Left renal pelvis (tissue), 4 donors: ENCODE results near the gene MCUB. TPM values are rescaled to one million over a fixed set of nuclear protein-coding genes. Genes with fewer than 3 reads are reported as not detected.

ENCODE experiments used
- DNase-seq, 4 donors: peaks; one replicate each; pipeline ENCODE4 v3.0.0-alpha.2; 2013; ENCODE audit warnings: low read depth in 4 of 4, low spot score in 3 of 4
- polyA plus RNA-seq, 4 donors: library from polyadenylated mRNA; unstranded; fragments of 120-200 nt; gene quantifications; one replicate each; pipeline ENCODE4 v1.2.1, GENCODE V29; 2013; ENCODE audit not compliant: insufficient read length in 4 of 4

The MCUB gene
- polyA plus RNA-seq, 4 donors = 9.0 to 12.1 (median 9.8) TPM

DNA sequence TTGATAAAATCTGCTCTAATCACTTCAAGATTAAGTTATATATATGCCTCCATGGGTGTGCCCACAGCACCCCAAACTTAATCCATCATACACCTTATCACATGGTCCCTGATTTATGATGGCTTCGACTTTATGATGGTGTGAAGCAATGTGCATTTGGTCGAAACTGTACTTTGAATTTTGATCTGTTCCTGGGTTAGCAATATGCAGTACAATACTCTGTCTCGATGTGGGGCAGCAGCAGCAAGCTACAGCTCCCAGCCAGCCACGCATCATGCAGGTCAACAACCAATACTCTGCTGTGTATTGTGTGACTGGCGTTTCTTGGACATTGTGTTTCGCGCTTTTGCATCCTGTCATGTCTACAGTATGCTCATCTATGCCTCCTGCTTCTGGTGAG lies 62.6 kb downstream of the MCUB start:
- no peak for DNase-seq

DNA sequence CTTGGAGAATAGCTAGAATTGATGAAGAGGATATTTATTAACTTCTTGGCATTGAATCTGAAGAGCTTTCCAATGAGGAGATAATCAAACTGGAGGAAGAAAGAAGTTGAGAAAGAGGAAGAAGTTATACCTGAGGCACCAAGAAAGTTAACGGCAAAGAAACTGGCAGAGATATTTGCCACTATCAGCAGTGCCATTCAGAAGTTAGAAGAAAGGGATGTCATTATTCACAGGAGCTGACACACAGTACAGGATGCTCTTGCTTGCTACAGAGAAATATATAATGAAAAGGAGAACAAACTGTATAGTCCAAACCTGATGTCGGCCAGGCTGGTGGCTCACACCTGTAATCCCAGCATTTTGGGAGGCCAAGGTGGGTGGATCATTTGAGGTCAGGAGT lies 64.5 kb downstream of the MCUB start:
- DNase-seq = no peak

DNA sequence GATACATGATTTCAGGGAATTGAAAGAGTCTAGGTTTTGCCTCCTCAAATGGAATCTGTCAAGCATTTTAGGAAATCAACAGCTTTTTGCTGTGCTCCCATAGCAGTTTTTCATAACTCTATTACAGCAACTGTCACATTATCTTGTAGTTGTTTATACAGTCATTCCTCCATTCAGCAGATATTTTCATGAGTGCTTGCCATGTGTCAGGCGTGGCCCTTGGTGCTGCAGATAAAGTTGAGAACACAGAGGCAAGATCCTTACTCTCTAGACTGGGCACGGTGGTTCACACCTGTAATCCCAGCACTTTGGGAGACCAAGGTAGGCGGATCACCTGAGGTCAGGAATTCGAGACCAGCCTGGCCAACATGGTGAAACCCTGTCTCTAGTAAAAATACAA lies 67.3 kb downstream of the MCUB start:
- no peak for DNase-seq

DNA sequence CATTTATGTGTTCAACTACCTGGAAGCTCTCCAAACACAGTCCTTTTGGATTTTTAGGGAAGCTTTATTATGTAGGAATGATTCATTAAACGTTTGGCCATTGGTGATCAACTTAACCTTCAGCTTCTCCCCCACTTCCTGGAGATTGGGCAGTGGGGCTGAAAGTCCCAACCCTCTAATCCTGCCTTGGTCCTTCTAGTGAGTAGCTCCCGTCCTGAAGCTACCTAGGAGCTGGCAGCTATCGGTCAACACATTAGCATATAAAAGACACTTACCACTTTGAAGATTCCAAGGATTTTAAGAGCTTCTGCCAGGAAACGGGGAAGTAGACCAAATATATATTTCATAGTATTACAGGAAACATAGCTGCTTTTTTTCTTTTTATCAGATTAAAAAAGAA lies 69.7 kb downstream of the MCUB start:
- no peak for DNase-seq

DNA sequence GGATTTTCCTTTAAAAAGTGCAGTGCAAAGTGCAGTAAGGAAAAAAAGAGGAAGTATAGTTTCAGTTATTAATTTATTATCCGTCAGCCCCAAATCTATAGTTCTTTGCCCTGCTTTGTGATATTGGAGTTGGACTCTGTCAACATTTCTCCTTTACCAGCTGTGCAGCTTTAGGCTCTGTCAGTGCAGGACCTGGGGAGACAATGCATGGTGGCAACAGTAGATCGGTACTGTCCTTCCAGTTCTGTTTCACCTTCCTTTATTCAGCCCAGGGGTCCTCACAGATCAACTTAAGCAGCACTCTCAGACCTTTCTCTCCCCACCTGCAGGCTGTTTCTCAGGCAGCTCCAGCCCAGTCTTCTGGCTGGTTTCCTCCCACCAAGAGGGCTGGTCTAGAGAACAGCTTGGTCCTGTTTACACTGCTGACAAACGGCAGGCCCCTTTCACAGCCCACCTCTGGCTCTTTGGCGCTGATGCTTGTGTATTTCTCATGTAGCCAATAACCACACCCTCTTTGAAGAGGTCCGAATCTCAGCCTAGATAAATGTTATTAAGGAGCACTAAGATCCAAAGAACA lies 71.6 kb downstream of the MCUB start:
- no peak for DNase-seq

DNA sequence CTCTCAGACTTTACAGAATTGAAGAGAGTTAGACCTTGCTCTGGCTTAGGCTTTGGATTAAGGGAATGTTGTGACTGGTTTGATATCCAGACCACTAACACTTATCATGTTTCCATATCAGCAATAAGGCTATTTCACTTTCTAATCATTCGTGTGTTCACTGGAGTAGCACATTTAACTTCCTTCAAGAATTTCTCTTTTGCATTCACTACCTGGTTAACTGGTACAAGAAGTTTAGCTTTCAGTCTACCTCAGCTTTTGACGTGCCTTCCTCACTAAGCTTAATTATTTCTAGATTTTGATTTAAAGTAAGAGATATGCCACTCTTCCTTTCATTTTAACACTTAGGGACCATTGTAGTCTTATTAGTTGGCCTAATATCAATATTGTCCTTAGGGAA lies 80.6 kb downstream of the MCUB start:
- no peak for DNase-seq

DNA sequence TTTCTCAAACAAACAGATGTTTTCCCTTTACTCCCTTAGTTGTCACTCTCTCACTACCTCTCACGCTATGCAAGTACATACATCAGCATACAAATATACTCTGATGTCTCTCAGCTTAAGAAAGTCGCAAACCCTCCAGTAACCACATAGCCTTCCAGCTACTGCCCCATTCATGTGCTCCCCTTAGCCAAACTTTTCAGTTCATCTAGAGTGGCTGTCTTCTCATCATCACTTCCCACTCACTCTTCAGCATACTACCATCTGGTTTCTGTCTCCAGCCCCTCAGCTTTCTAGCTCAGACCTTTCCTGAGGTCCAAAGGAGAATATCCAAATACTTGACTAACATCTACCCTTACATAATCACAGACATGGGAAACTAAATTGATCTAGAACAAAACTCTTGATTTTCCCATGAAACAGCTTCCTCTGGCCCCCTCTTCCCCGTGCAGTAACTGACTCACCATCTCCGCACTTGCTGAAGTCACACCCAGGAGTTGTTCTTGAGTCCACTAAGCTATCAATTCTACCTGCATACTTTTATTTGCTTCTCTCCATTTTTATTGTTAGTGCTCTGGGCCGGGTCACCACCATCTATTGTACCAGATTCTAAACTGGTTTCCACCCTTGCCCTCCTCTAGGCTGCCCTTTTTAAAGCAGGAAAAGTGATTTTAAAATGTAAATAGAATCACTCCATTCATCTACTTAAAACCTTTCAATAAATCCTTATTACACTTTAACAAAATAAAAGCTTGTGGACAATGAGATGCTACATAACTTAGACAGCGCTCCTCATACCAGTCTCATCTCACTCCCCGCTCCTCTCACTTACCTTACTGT lies 86.0 kb downstream of the MCUB start:
- no peak for DNase-seq

DNA sequence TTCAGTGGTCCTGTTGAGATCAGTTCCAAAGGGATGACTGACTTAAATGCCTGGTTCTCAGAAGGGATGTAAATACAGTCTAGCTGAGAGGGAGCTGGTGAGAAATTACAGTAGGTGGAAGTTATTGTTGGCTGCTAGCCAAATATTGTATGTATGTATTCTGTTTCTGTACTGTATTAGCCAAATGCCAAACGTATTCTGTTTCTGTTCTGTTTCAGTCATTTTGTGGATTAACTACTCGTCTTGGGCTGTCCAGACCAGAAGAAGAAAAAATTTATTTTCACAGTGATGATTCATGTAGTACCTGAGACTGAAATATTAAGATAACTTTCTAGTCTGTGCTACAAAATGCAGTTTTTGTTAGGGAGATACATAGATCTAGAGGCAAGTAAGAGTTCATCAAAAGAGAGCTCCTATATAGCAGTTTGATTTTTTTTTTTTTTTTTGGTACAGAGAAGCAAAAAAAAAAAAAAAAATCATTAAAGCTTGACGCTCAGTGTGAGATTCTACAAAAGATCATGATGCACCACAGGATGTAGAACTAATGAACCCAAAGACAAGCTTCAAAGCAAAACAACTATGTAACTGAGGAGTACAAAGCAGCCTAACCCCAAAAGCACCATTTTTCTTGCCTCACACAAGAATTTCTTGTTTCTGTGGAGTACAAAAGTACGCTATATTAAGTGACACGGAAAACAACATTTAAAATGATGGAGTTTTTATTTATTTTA lies 88.4 kb downstream of the MCUB start:
- no peak for DNase-seq

DNA sequence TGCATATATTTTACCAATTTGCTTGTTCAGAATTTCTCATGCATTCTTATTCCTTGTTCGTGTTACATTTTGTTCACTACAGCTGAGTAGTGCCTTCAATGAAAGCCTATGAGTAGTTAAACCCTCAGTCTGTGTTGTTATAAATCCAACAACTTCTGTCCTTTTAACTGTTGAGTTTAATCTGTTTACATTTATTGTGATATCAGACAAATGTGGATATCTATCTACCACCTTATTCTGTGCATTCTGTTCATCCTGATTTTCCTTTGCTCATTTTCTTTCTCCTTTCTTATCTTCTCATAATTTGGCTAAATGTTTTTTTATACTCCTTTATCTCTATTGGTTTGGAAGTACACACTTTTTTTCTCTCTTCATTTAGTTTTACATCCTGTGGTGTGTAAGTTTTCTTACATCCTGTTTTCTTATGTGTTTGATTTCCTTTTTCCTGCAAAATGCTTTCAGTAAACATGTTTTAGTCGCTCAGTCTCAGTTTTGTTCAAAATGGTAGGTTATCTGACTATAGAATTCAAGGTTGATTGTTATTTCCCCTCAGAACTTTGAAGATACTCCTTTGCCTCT lies 89.0 kb downstream of the MCUB start:
- DNase-seq = no peak

DNA sequence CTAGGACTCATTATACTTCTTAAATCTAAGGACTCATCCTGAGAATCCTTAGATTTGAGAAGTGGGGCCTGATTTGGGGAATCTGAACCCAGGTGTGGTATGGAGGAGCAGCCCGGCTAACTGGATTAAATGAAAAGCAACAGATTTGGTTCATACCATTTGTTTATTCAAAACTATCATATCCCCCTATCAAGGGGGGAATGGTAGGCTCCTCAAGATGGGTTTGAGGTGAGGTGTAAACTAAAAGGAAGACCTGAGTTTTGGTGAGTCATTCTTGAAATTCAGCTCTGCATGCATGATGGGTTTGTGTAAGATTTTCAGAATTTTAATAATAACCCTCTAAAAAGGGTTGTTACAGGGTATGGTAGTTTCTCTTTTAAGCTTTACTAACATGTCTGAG lies 89.8 kb downstream of the MCUB start:
- no peak for DNase-seq

DNA sequence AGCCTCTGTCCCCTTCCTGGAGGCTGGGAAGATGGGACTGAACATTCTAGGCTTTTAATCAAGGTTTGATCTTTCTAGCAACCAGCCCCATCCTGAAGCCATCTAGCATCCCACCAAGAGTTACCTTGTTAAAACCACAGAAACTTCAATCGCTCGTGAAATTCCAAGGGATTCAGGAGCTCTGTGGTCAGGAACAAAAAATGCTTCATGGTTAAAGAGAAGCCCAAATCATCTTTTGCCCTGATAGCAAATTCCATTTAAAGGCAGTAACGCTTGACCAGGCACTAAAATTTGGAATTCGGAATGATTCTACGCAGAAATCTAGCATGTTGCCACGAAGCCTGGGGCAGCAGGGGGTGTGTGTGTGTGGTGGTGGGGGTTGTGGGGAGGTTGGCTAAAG lies 95.3 kb downstream of the MCUB start:
- DNase-seq = no peak

DNA sequence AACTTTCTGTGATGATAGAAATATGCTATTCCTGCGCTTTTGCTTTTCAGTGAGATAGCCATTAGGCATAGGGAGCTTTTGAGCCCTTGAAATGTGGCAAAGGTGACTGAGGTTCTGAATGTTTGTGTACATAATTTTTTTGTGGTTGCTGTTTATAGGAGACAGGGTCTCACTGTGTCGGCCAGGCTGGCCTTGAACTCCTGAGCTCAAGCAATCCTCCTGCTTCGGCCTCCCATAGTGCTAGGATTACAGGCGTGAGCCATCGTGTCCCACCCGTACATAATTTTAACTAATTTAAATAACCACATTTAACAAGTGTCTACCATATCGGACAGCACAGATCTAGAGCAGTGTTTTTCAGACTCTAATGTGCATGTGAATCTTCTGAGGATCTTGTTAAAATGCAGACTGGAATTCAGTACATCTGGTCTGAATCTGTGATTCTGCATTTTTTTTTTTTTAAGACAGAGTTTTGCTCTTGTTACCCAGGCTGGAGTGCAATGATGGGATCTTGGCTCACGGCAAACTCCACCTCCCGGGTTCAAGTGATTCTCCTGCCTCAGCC lies 97.9 kb downstream of the MCUB start:
- DNase-seq = no peak

DNA sequence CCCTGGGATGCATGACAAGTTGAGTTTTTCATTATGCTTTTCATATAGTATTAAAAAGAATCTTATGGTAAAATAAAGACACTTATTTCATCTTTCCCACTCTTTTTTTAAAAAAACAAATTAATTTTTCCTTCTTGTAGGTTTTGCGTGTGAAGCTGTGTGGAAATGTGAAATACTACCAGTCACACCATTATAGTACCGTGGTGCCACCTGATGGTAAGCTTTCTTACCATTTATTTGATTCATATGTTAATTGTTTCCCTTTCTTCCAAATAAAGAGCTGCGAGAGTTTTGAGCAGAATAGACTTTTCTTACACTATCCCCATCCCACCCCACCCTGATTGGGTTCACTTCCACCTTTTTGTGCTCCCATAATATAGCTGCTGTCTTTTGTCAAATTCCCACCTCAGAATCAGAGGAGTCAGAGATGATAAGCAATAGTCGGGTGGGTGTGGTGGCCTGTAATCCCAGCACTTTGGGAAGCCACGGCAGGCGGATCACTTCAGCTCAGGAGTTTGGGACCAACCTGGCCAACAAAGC lies 98.9 kb downstream of the MCUB start:
- no peak for DNase-seq

DNA sequence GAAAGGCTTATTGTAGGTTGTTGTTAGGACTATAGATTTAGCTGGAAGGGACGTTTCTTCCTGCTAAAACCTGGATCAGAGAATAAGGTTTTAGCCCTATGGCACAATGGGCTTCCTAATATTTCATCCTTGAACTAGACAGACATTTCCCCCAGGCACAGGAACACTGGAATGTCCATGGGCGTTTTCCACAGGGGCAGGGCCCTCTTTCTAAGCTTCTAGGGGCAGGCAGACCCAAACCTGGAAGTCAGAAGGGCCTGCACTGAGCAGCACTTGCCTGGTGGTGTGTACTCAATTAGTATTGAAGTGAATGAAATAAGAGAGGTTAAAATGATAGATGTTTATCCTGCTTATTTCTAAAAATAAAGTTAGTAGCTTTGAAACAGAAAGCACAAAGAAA lies 102.1 kb downstream of the MCUB start:
- DNase-seq = no peak

DNA sequence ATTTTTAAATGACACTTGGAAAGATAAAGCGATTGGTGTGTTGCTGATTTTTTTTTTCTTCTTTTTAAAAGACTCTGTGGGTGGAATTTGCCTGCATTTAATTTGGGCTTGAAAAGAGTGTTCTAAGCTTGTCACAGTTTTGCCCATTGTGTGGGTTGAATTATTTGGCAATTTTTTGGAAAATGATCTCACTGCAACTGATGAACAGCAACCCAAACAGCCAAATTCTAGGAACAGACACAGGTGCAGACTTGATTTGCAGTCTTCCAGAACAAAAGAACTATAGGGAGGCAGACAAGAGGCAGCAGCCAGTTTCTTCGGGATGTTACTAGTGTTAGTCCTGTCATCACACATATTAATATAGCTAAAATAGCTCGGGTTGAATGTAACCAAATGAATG lies 102.7 kb downstream of the MCUB start:
- DNase-seq = no peak

DNA sequence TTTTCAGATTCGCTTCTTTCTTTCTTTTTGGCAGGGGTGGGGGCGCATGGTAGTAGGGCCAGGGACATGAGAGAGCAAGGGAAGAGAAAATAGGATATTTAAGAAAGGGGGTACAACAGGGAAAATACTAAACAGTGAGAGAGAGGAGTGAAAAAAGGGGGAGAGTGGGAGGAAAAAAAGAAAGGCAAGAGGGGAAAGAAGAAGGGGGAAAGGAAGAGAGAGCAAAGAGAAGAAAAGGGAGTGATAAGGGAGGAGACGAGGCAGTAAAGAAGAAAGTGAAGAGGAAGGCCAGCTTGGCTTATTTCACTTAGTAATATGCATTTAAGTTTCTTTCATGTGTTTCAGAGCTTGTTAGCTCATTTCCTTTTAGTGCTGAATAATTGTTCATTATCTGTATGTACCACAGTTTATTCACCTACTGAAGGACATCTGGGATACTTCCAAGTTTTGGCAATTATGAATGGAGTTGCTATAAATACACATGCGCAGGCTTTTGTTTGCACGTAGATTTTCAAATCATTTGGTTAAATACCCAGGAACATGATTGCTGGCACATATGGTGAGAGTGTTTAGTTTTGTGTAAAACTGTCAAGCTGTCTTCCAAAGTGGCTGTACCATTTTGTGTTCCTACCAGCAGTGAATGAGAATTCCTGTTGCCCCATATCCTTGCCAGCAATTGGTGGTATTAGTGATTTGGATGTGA lies 105.9 kb downstream of the MCUB start:
- no peak for DNase-seq

DNA sequence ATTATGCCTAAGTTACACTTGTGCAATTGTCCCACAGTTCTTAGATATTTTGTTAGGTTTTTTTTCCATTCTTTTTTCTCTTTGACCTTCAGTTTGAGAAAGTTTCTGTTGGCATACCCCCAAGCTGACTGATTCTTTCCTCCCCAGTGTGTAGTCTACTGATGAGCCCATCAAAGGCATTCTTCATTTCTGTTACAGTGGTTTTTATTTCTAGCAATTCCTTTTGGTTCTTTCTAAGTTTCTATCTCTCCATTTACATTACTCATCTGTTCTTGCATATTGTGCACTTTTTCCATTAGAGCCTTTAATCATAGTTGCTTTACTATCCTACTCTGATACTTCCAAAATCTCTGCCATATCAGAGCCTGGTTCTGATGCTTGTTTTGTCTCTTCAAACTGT lies 111.3 kb downstream of the MCUB start:
- no peak for DNase-seq

DNA sequence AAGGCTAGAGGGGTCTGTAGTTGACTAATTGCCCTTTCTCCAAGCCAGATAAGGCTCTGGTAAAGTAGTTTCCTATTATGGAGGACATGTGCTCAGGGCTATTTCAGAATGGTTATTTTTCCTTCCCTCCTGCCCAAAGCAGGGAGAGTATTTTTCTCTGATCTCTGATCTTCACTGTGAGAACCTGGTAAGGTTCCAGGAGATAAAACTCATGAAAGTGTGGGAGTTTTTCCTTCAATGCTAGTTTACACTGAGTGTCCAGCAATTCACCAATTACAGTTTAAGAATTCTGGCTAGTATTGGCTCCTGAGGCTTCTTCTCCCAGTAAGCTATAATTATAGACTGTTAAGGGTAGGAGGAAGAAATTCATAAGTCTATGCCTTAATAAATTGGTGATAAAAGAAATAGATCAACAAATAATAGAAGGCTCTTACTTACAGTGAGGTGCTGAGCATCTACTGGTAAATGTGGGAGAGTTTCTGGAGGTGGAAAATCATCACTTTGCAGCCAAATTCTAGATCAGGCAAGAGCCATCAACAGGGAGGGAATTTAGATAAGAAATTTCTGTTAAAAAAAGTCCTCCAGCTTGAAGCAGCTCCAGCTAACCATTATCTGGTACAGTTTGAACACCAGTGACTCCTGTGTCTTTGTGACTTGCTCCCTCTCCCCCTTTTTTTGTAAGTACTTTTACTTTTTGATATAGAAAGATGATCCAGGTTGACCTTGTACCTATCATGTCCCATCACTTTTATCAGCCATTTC lies 112.3 kb downstream of the MCUB start:
- DNase-seq = no peak

DNA sequence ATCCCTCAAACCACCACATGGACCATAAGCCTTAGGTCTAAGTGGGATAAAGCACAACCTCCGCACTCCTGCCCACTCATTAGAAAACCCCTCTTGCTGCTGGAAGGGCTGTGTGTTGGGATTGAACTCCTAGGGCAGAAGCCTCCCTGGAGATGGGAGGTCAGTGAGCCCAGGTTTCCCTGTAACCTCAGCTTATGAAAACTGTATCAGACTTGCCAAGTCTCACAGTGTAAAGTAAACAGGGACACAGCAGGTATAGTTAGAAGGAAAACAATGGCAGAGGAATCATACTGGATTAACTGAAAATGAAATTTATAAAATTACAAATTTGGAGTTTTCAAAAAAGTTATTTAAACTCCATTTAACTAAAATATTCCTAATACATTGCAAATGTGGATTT lies 113.3 kb downstream of the MCUB start:
- DNase-seq = no peak

DNA sequence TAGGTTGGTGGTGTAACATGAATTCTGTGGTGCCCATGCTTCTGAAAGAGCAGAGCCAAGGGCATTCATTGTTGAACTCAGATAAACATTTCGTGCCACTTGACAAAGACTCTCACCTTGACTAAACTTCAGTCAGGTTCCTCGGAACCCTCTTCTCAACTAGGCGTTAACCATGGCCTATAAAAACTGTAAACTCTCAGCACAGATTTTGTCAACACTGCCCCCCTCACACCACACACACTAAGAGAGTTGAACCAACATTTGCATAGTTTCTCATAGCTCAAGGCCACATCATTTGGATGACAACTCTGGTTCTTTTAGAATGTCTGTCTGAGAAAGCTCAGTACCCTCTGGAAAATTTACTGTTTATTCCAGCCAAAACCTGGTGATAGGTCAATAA lies 115.1 kb downstream of the MCUB start:
- no peak for DNase-seq
